Heart left ventricle (tissue), 16 donors: ENCODE results near the gene RPP38. TPM values are rescaled to one million over a fixed set of nuclear protein-coding genes. Genes with fewer than 3 reads are reported as not detected.

Source experiments
- ATAC-seq, 4 donors: fragments of 200-7000 bp; cut with Tn5 transposase; one replicate each; pipeline ENCODE4 v1.9.1; 2020 to 2022; ENCODE audit warnings: moderate library complexity in 4 of 4, mild to moderate bottlenecking in 3 of 4, moderate number of reproducible peaks in 1 of 4
- DNase-seq, 5 donors: peaks; one replicate each; pipeline ENCODE4 v3.0.0-alpha.2; 2020
- H3K27ac ChIP-seq, 12 donors: fragments of 200-600 bp; sonication (generic) in 4 of 12; one replicate each; pipeline versions ENCODE4 v1.5.0 to v1.8.0; 2016 to 2022; ENCODE audit warnings: mild to moderate bottlenecking in 2 of 12
- H3K27me3 ChIP-seq, 9 donors: fragments of 200-600 bp; sonication (generic) in 2 of 9; one replicate each; pipeline versions ENCODE4 v1.5.1 to v1.8.0; 2016 to 2022; ENCODE audit warnings: mild to moderate bottlenecking in 3 of 9
- H3K36me3 ChIP-seq, 9 donors: fragments of 200-600 bp; sonication (generic) in 2 of 9; one replicate each; pipeline versions ENCODE4 v1.5.0 to v1.8.0; 2018 to 2022; ENCODE audit warnings: mild to moderate bottlenecking in 2 of 9
- H3K4me1 ChIP-seq, 12 donors: fragments of 200-600 bp; sonication (generic) in 4 of 12; one replicate each; pipeline versions ENCODE4 v1.5.0 to v1.8.0; 2016 to 2022; ENCODE audit warnings: mild to moderate bottlenecking in 3 of 12
- H3K4me3 ChIP-seq, 12 donors: fragments of 200-600 bp; sonication (generic) in 4 of 12; one replicate each; pipeline versions ENCODE4 v1.5.0 to v1.8.0; 2017 to 2022; ENCODE audit warnings: mild to moderate bottlenecking in 9 of 12, moderate library complexity in 4 of 12
- H3K9me3 ChIP-seq, 12 donors: fragments of 200-600 bp; sonication (generic) in 4 of 12; one replicate each; pipeline versions ENCODE4 v1.5.0 to v1.8.0; 2016 to 2022; ENCODE audit warnings: mild to moderate bottlenecking in 1 of 12
- POLR2A ChIP-seq, 2 donors: fragments of 450-650 bp; IDR thresholded peaks; one replicate each; pipeline ENCODE4 v1.6.1; 2017; ENCODE audit warnings: antibody characterized with exemption in 2 of 2, mild to moderate bottlenecking in 2 of 2, moderate library complexity in 2 of 2
- WGBS, 4 donors: extraction: QIAGEN DNeasy Blood & Tissue Kit in 2 of 4; methylation state at CpG; one replicate each; pipeline versions ENCODE4 v1.1.5 to v1.1.7; 2013 to 2018; 5-methylcytosine and 5-hydroxymethylcytosine counted together
- intact Hi-C, 10 donors: fragments of 100-400 bp; cut with DNase I; formaldehyde crosslinking; loops; one replicate each; pipeline versions ENCODE4 v1.11.1 to v1.14.2; 2022
- polyA plus RNA-seq, 2 donors: library from polyadenylated mRNA; stranded (reverse); fragments of 200-250 nt; gene quantifications; one replicate each; pipeline ENCODE4 v1.2.3, GENCODE V29; 2013
- total RNA-seq, 9 donors: library from RNA; depleted of rRNA in 2 of 9; stranded (reverse); fragments of >200 nt in 2 of 9; fragmentation: NEBNext Ultra II Directional in 3 of 9; extraction: Animal tissue kit (Norgen Biotek cat#: 25700) in 3 of 9; gene quantifications; one replicate each; pipeline versions ENCODE4 v1.1.0 to v1.2.4, GENCODE V29; 2016 to 2023
- TF ChIP-seq, protein P1 (sequence below), 12 donors: fragments of 200-600 bp; sonication (generic) in 4 of 12; IDR thresholded peaks; one replicate each; pipeline versions ENCODE4 v1.5.0 to v1.8.0; 2018 to 2022; ENCODE audit warnings: antibody characterized with exemption in 12 of 12, mild to moderate bottlenecking in 5 of 12
- donor health status: ischemic (EF 13 %, LVEDD 7.1; RV severe dilation, severe dysfunction).
- donor health status: healthy with polysubstance abuse.
- donor health status: DM: no; HTN: yes; CAD: no.
- donor health status: DM: no; HTN: no; CAD: no.
- donor health status: ischemic (EF 25% LVEDD 6.9; RV normal size, moderate dysfunction).
- donor health status: ischemic (EF 25% LVEDD 5.7; RV mildly dilated, moderate dysfunction).
- donor health status: healthy.
- donor health status: DM: yes; HTN: yes; CAD: no.
- donor health status: ischemic (EF 35%, LVEDD 5.7; RV mildly dilated, moderate dysfunction).
- donor health status: nonischemic (EF 11% LVEDD 7.7; RV severe dilation, severe dysfunction).
- donor health status: DM: yes; HTN: yes; CAD: no.
- donor health status: PGD.
- donor health status: ischemic (EF 29% LVEDD 5.4; RV normal size, mild dysfunction).
- donor health status: nonischemic (EF 23%, LVEDD 6.1; RV moderate dilation, normal function).

Gene RPP38
- total and polyA plus RNA-seq, 11 donors = 7.2 to 15.5 (median 9.5) TPM

DNA sequence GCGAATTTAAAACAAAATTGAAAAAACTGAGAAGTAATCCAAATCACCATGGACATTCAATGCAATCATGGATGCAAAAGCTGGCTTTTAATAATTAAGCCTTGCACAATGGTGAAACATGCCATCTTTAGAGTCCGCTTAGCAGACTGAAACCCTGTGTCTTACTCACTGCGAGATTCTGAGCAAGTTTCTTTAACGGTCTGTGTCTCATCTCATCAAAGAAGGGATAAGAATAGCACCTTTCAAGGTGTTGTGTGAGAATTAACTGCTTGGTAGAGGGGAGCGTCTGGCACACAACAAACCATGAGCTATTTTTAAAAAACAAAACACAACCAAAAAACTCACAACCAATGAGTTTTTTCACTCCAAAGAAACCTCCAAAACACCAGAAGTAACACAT, 30.0 kb upstream of the RPP38 start:
- no peak overlapping the region for H3K27ac ChIP-seq
- peaks cover 0 to 24% (median 0%) of the 10 kb centered on the region in 12 donors for H3K9me3 ChIP-seq
- no peak overlapping the region for H3K4me3 ChIP-seq
- no peak for TF ChIP-seq POLR2A (IDR thresholded peaks at IDR 0.05)
- TF ChIP-seq, protein P1, sequence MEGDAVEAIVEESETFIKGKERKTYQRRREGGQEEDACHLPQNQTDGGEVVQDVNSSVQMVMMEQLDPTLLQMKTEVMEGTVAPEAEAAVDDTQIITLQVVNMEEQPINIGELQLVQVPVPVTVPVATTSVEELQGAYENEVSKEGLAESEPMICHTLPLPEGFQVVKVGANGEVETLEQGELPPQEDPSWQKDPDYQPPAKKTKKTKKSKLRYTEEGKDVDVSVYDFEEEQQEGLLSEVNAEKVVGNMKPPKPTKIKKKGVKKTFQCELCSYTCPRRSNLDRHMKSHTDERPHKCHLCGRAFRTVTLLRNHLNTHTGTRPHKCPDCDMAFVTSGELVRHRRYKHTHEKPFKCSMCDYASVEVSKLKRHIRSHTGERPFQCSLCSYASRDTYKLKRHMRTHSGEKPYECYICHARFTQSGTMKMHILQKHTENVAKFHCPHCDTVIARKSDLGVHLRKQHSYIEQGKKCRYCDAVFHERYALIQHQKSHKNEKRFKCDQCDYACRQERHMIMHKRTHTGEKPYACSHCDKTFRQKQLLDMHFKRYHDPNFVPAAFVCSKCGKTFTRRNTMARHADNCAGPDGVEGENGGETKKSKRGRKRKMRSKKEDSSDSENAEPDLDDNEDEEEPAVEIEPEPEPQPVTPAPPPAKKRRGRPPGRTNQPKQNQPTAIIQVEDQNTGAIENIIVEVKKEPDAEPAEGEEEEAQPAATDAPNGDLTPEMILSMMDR (IDR thresholded peaks at IDR 0.05) = no peak
- ATAC-seq (no peak), DNase-seq (no peak)
- intact Hi-C loops = no loop called here
- 74 to 90% (median 84%) methylated on average over 5 of the region's 5 CpGs for WGBS, 4 donors
- H3K4me1 ChIP-seq = no peaks in the 10 kb centered on the region
- H3K36me3 ChIP-seq = no peaks in the 10 kb centered on the region
- no peaks in the 10 kb centered on the region for H3K27me3 ChIP-seq

DNA sequence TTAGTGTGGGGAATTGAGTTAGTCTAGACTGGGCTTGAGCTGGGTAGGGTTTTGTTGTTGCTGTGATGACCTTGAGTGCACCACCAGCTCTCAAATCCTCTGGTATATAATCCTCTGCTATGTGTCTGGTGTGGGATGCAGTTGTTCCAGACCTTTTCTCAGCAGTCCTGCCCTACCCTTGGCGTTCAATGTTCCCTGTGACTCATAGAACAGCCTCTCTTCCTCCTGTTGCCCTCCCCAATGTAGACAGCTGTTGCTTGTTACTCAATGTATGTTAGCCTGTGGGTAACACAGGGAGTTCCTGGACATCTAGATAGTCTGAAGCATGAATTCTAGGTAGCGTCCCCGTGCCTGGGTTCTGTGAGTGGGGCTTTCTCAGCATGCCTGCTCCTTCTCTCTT, 28.4 kb upstream of the RPP38 start:
- ATAC-seq (no peak), DNase-seq (no peak)
- intact Hi-C loops = no loop called here
- TF ChIP-seq, protein P1 (IDR thresholded peaks at IDR 0.05) = no peak
- TF ChIP-seq POLR2A (IDR thresholded peaks at IDR 0.05) = no peak
- H3K4me3 ChIP-seq = no peak overlapping the region
- no peaks in the 10 kb centered on the region for H3K4me1 ChIP-seq
- WGBS, 4 donors = 80 to 90% (median 88%) methylated on average over 2 to 3 of the region's 3 CpGs
- H3K27me3 ChIP-seq = no peaks in the 10 kb centered on the region
- H3K9me3 ChIP-seq = peaks cover 0 to 27% (median 0%) of the 10 kb centered on the region in 12 donors
- H3K36me3 ChIP-seq = no peaks in the 10 kb centered on the region
- no peak overlapping the region for H3K27ac ChIP-seq

DNA sequence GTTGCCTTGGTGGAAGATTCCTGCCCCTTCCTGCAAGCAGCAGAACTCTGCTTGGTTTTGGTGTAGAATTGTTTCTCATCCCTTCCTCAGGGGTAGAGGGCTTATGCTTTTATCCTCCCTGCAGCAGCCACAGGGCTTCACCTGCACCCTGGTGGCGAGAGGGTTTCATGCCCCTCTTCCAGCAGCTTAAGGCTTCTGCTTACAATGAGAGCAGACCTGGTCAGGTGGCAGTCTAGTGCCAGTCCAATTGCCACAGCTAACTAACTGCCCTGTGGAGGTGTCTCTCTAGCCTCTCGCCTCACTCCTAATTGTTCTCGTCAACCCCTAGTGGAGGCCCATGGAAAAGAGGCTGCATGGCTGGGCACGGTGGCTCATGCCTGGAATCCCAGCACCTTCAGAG, 27.9 kb upstream of the RPP38 start:
- H3K36me3 ChIP-seq = no peaks in the 10 kb centered on the region
- intact Hi-C loops = no loop called here
- ATAC-seq (no peak), DNase-seq (no peak)
- no peaks in the 10 kb centered on the region for H3K27me3 ChIP-seq
- no peak overlapping the region for H3K4me3 ChIP-seq
- H3K9me3 ChIP-seq = peaks cover 0 to 27% (median 0%) of the 10 kb centered on the region in 12 donors
- H3K4me1 ChIP-seq = no peaks in the 10 kb centered on the region
- TF ChIP-seq, protein P1 (IDR thresholded peaks at IDR 0.05) = no peak
- no peak for TF ChIP-seq POLR2A (IDR thresholded peaks at IDR 0.05)
- 59 to 68% (median 66%) methylated on average over 4 of the region's 4 CpGs for WGBS, 4 donors
- no peak overlapping the region for H3K27ac ChIP-seq

DNA sequence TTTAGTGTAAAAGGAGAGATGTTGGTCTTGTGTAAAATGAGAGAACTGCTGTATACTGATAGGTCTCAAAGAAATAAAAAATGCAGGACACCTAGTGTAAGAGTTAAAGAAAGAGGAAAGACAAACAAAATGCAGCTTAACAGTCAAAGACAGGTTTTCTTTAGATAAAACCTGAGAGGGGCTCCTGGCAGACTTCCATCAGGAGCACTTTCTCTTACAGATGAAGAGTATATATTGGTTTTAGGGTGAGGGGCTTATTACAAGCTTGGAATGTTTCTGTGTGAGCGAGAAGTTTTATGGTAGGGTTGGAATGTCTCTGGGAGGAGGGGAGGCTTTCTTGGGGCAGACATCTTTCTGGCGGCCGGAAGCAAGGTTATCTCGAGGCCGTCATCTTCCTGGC, 24.8 kb upstream of the RPP38 start:
- H3K9me3 ChIP-seq = peaks cover 0 to 15% (median 0%) of the 10 kb centered on the region in 12 donors
- intact Hi-C loops = no loop called here
- 93 to 97% (median 95%) methylated on average over 5 of the region's 5 CpGs for WGBS, 4 donors
- no peak for ATAC-seq
- H3K27ac ChIP-seq = no peak overlapping the region
- no peak overlapping the region for H3K4me3 ChIP-seq
- H3K36me3 ChIP-seq = no peaks in the 10 kb centered on the region
- H3K27me3 ChIP-seq = no peaks in the 10 kb centered on the region
- no peak for TF ChIP-seq POLR2A (IDR thresholded peaks at IDR 0.05)
- TF ChIP-seq, protein P1 (IDR thresholded peaks at IDR 0.05) = no peak
- no peaks in the 10 kb centered on the region for H3K4me1 ChIP-seq
- no peak for DNase-seq
